ENCODE measurements around the gene OXLD1.

Gene OXLD1

GRCh38 chr17:81616877-81617276, 49.5 kb downstream of the OXLD1 start:
- no peak for DNase-seq (ENCODE audit: low read depth)

DNA sequence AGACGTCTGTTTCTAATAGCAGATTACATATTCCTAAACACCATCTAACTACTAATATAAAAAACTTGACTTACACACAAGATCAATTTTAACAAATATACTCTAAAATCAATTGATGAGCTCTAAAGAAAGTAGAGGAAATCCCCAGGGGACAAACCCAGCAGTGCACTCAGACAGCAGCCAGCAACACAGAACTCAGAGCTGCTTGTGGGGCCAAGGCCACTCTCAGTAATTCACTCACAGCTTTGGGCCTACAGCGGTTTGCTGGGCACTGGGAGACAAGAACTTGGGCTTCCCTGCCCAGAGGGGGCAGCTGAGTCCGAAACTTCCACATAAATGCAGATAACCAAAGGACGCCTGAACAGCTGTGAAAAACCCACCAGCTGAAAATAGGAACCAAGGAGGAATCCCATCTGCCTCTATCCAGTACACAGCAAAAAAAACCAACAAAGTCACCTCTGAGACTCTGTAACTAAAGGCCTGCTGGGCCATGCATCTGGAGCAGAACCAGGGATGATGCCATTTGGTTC, 50.9 kb downstream of the OXLD1 start:
- DNase-seq (ENCODE audit: low read depth) = no peak

All from stimulated activated CD8-positive, alpha-beta memory T cell treated with anti-CD3 and anti-CD28 coated beads, Interleukin-7, amount 100 ng/mL, for 24 hours (primary cell).